Measurements from ENCODE around the gene HOXB5.

The HOXB5 gene

DNA sequence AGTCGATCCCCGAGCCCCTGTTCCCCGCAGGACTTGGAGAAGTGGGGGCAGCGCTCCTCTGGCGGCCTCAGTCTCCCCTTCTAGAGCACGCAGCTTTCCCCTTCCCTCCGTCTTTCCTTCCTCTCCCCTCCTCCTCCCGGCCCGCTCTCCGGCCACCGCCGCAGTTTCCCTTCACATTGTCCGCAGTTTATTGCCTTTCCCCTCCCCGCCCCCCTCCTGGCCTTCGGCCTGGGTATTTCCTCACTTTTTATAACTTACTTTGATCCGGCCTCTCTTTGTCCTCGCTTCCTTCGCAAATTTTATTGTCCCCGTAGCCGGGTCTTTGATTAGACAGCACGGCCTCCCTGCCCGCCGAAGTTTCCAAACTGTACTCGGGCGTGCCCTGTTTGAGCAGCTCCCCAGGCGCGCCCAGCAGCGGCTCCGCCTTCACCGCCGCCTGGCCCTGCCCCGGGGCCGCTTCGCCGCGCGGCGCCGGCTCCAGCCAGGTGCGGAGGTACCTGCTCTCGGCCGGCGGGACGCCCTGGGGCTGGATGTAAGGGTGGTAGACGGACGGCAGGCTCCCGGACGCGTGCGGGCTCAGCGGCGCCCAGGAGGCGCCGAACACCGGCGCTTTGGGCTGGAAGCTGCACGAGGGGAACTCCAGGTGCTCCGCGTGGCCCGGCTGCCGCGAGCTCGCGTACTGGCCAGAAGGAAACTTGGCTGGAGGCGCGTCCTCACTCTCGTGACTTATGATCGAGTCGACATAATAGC, 32.1 kb upstream of the HOXB5 start:
- TF ChIP-seq, protein P1, sequence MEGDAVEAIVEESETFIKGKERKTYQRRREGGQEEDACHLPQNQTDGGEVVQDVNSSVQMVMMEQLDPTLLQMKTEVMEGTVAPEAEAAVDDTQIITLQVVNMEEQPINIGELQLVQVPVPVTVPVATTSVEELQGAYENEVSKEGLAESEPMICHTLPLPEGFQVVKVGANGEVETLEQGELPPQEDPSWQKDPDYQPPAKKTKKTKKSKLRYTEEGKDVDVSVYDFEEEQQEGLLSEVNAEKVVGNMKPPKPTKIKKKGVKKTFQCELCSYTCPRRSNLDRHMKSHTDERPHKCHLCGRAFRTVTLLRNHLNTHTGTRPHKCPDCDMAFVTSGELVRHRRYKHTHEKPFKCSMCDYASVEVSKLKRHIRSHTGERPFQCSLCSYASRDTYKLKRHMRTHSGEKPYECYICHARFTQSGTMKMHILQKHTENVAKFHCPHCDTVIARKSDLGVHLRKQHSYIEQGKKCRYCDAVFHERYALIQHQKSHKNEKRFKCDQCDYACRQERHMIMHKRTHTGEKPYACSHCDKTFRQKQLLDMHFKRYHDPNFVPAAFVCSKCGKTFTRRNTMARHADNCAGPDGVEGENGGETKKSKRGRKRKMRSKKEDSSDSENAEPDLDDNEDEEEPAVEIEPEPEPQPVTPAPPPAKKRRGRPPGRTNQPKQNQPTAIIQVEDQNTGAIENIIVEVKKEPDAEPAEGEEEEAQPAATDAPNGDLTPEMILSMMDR (IDR thresholded peaks at IDR 0.05; ENCODE audit: low read depth, low read length): no peak
- Histone ChIP-seq H3K4me1 (no peaks in the 10 kb centered on the region), H3K9me3 (no peaks in the 10 kb centered on the region), H3K4me3 (ENCODE audit: low read depth, low read length) (no peak overlapping the region), H3K36me3 (no peaks in the 10 kb centered on the region), H3K27me3 (peaks cover 99% of the 10 kb centered on the region)
- DNase-seq: no peak

DNA sequence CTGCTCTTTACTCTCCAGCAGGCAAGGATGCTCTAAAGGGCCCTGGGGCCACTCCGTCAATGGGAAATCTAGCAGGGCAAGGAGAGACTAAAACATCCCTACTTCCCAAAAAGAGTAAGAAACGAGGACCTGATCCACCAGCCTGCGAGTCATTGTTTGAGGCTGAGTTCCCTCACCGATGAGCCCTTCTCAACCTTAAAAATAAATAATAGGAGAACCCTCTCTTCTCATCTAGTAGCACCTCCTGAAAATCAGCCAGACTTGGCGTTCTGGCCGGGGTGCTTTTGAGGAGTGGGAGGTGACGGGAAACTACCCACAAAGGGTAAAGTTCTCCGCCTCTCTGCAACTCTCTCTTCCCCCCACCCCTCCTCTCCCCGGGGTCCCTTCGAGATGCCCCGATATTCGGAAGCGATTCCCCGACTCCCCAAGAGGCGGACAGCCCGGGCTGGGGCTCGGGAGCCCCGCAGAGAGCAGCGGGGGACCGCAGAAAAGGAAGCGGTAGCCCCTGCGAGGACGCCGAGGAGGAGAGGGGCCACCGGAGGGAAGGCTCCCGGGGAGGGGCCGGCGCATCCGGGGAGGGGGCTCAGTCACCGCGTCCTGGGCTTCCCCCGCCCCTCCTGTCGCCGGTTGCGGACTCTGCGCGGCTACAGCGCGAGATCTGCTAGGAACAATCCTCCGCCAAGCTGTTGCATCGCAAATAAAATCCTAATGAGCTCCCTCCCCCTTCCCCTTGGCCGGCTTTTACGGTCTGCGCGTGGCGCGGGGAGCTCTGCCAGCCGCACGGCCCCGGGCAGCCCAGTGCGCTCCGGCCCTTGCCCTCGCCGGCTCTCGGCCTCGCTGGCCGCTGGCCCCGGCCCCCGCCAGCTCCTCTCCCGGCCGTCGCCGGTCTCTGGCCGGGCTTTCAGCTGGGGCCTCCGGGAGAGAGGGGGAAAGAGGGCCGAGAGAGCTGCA, 31.2 kb upstream of the HOXB5 start:
- Histone ChIP-seq H3K27me3 (peaks cover 99% of the 10 kb centered on the region), H3K4me3 (ENCODE audit: low read depth, low read length) (no peak overlapping the region)

DNA sequence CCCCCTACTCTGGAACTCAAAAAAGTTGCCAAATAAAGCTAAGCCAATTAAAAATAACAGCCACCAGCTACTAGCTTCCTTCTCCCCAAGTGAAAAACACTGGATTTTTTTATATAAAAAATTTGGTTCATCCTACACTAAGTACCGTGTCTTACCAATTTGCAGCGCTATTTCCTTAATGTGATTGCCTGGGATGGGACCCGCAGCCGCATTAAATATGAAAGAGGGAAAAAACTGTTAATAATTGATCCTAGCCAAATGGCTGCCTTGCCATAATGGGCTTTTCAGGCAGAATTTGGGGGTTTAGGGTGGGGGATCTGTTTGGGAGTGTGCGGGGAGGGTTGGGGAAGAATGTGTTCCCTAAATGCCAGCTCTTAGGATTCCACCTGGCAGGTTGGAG, 30.5 kb upstream of the HOXB5 start:
- Histone ChIP-seq H3K4me3 (ENCODE audit: low read depth, low read length) (no peak overlapping the region), H3K4me1 (no peaks in the 10 kb centered on the region), H3K36me3 (no peaks in the 10 kb centered on the region), H3K9me3 (no peaks in the 10 kb centered on the region), H3K27me3 (peaks cover 99% of the 10 kb centered on the region)
- TF ChIP-seq, protein P1 (IDR thresholded peaks at IDR 0.05; ENCODE audit: low read depth, low read length): no peak
- DNase-seq: no peak

More for the DNA sequence above, 31.2 kb upstream of the HOXB5 start:
- no peak for DNase-seq
- Histone ChIP-seq H3K4me1 (no peaks in the 10 kb centered on the region), H3K36me3 (no peaks in the 10 kb centered on the region), H3K9me3 (no peaks in the 10 kb centered on the region)
- TF ChIP-seq, protein P1 (IDR thresholded peaks at IDR 0.05; ENCODE audit: low read depth, low read length): no peak

DNA sequence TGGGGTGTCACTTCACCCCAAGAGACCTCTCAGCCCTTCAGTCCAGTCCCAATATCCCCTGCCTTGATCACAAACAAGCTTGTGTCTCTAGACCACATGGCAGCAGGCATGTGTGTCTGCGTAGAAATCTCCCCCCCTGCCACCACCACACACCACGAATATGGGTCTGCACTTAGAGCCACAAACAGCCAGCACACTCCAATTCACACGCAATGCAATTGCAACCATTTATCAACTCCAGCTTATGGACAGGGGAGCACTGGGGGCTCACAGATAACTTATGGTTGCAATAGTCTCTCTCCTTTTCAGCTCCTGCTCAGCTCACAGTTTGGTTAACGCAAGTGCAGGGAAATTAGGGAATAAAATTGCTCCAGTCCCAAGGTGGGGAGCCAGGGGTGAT, 30.0 kb upstream of the HOXB5 start:
- peaks cover 99% of the 10 kb centered on the region for H3K27me3 ChIP-seq
- no peaks in the 10 kb centered on the region for H3K36me3 ChIP-seq
- H3K9me3 ChIP-seq: no peaks in the 10 kb centered on the region
- no peak for DNase-seq
- TF ChIP-seq, protein P1 (IDR thresholded peaks at IDR 0.05; ENCODE audit: low read depth, low read length): no peak
- H3K4me3 ChIP-seq (ENCODE audit: low read depth, low read length): no peak overlapping the region
- no peaks in the 10 kb centered on the region for H3K4me1 ChIP-seq

DNA sequence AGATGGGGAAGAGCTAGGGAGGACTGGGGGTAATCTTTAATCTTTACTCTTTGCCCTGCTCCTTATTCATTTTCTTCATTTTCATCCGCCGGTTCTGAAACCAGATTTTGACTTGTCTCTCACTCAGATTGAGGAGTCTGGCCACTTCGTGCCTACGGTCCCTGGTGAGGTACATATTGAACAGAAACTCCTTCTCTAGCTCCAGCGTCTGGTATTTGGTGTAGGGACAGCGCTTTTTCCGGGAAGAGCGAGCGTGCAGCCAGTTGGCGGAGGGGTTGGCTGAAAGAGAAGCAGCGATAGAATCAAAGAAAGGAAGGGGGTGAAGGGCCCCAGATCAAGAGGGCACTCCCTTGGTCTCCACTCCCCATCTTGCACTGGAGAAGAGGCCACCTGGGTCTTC, 29.3 kb upstream of the HOXB5 start:
- no peaks in the 10 kb centered on the region for H3K9me3 ChIP-seq
- H3K27me3 ChIP-seq: peaks cover 99% of the 10 kb centered on the region
- no peak overlapping the region for H3K4me3 ChIP-seq (ENCODE audit: low read depth, low read length)
- TF ChIP-seq, protein P1 (IDR thresholded peaks at IDR 0.05; ENCODE audit: low read depth, low read length): no peak
- DNase-seq: no peak
- no peaks in the 10 kb centered on the region for H3K4me1 ChIP-seq
- no peaks in the 10 kb centered on the region for H3K36me3 ChIP-seq

Measured in BE2C (cell line).